Hematopoietic multipotent progenitor cell treated with erythropoietin and hydrocortisone succinate and interleukin-3 and kit ligand, for 17 days (in vitro differentiated cells): ENCODE results near the gene GAA.

ENCODE experiments used
- DNase-seq: peaks from one replicate; pipeline ENCODE4 v3.0.0-alpha.2; 2015; ENCODE audit warnings: low spot score

The GAA gene

GRCh38 chr17:80104321-80104955, 3.1 kb downstream of the GAA start:
- DNase-seq: no peak

DNA sequence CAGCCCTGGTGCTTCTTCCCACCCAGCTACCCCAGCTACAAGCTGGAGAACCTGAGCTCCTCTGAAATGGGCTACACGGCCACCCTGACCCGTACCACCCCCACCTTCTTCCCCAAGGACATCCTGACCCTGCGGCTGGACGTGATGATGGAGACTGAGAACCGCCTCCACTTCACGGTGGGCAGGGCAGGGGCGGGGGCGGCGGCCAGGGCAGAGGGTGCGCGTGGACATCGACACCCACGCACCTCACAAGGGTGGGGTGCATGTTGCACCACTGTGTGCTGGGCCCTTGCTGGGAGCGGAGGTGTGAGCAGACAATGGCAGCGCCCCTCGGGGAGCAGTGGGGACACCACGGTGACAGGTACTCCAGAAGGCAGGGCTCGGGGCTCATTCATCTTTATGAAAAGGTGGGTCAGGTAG, 3.6 kb downstream of the GAA start:
- no peak for DNase-seq

DNA sequence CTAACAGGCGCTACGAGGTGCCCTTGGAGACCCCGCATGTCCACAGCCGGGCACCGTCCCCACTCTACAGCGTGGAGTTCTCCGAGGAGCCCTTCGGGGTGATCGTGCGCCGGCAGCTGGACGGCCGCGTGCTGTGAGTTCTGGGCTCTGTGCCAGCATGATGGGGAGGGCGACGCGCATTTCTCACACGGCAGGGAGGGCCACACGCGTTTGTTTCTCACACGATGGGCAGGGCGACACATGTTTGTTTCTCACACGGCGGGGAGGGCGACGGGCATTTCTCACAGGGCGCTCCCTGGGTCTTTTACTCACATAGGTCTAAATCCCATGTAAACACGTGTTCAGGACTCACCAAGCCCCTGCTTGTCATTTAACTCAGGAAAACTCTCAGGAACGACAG, 4.4 kb downstream of the GAA start:
- DNase-seq: no peak

GRCh38 chr17:80106176-80106575, 4.8 kb downstream of the GAA start:
- no peak for DNase-seq

DNA sequence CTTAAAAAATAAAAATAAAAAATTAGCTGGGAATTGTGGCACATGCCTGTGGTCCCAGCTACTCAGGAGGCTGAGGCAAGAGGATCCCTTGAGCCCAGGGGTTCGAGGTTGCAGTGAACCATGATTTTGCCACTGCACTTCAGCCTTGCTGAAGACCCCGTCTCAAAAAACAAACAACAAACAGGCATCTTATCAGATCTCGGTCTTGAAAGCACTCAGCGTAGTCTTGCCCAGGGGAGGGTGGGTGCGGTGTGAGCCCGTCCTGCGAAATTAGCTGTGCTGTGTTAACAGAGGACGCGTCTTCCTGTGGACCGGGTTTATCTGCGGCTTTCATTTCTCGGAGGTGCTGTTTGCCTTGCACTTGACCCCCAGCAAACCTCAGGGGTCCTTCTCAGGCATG, 5.4 kb downstream of the GAA start:
- DNase-seq: no peak

- DNase-seq: no peak
These were observed 6.0 kb downstream of the GAA start for GRCh38 chr17:80107231-80108021.

DNA sequence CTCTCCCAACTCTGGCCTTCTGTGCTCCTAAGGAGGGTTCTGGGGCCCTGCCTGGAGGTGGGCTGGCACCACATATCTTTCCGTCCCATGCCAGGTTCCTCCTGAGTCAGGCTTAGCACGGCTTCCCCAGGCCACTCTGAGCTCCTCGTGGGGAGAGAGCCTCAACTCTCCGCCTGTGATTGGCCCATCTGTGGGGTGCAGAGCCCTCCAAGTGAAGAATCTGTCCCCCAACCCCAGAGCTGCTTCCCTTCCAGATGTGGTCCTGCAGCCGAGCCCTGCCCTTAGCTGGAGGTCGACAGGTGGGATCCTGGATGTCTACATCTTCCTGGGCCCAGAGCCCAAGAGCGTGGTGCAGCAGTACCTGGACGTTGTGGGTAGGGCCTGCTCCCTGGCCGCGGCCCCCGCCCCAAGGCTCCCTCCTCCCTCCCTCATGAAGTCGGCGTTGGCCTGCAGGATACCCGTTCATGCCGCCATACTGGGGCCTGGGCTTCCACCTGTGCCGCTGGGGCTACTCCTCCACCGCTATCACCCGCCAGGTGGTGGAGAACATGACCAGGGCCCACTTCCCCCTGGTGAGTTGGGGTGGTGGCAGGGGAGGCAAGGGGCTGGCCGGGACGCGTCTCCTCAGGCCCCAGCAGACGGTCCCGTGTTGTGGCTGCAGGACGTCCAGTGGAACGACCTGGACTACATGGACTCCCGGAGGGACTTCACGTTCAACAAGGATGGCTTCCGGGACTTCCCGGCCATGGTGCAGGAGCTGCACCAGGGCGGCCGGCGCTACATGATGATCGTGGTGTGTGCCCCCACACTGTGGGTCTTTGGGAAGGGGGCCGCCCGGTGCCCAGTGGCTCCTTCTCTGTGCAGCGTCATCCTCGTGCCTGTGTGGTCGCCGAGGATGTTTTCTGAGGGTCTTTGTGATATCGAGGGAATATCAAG, 6.9 kb downstream of the GAA start:
- no peak for DNase-seq

DNA sequence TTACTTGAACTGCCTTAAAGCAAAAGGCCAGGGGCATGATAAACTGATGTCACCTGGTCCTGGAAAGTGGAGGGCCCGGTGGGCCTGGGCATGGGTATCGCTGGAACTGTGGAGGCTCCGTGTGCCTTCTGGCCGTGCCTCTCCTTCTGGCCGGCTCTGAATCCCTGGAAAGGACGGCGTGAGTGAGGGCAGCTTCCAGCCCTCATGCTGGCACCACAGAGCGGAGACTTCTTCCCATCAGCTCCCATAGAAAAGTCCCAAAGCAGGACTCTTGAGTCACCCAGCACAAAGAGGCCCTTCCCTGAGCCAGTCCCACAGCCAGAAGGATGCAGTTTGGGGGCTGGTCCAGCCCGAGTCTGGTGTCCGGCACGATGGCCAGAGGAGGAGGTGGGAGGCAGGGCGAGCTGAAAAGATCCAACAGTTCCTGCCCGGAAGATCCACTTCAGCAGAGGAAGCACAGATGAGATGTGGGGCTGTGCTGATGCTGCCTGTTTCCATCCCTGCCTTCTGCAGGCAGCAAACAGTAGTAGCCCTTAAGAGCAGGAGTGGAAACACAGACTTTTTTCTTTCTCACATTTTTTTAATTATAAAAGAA, 7.8 kb downstream of the GAA start:
- no peak for DNase-seq

- DNase-seq: no peak
These were observed 8.5 kb downstream of the GAA start for GRCh38 chr17:80109713-80110446.

DNA sequence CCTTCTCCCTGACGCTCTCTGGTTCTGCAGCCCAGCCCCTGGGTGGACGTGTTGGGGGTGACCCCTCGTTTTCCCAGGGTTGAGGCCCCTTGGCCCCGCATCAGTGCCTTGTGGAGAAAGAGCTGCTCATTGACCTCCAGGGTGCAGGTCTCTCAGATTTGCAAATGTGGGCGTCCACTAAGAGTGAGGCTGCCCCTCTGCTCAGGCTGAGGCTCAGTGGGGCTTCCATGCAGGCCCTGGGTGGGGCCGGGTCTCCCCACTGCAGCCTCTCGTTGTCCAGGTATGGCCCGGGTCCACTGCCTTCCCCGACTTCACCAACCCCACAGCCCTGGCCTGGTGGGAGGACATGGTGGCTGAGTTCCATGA, 9.0 kb downstream of the GAA start:
- no peak for DNase-seq

GRCh38 chr17:80110927-80111701, 9.7 kb downstream of the GAA start:
- no peak for DNase-seq

DNA sequence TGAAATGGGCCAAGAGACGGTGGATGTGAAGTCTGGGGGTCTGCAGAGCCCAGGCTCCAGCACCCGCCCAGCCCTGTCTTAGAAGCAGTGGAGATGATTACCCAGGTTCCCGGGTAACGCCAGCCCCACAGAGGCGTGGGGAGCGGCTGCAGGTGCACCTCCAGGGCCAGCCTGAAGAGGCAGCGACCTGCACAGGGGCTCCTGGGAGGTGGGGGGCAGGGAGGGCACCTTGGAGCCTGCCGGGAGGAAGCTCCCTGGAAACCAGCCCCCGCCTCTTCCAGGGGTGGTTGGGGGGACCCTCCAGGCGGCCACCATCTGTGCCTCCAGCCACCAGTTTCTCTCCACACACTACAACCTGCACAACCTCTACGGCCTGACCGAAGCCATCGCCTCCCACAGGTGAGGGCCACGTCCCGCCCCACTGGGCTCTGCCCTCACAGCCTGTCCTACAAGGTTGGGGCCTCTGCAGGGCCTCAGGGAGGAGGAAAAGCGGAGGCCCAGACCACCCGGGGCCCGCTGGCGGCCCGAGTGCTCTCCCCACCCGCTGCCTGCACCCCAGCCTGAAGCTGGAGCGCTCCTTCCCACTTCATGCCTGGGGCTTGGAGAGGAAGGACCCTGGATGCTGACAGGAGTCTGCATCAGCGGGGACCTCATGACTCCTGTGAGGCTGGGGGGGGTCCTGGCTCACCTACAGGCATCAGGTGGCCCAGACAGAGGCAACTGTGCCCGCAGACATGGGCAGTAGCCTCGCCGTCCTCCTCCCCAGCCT, 10.5 kb downstream of the GAA start:
- no peak for DNase-seq

- no peak for DNase-seq
These were observed 11.2 kb downstream of the GAA start for GRCh38 chr17:80112471-80113032.

DNA sequence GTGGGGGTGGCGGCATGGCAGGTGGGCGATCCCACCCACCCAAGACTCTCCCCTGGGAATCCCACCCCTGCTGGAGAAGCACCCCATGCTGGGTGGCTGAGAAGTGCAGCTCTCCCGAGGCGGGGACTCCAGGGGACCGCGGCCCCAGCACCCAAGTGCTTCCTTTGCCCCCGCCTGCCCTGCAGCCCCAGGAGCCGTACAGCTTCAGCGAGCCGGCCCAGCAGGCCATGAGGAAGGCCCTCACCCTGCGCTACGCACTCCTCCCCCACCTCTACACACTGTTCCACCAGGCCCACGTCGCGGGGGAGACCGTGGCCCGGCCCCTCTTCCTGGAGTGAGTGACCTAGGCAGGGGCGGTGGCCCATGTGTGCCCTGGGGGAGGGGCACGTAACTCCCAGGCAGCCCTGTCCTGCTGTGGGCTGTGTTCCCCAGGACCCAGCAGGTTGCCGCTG, 11.7 kb downstream of the GAA start:
- no peak for DNase-seq

DNA sequence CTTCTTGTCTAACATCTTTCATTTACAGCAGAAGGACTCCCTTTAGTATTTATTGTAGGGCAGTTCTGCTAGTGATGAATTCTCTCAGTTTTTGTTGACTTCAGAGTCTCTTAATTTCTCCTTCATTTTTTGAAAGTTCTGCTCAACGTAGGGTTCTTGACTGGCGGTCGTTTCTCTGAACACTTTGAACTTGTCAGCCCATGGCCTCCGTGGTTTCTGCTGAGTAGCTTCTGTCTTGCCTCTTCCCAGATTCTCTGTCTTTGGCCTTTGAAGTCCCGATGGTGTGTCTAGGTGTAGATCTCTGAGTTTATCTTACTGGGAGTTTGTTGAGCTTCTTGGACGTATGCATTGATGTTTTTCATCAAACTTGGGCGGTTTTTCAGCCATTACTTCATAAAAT, 13.4 kb downstream of the GAA start:
- no peak for DNase-seq

DNA sequence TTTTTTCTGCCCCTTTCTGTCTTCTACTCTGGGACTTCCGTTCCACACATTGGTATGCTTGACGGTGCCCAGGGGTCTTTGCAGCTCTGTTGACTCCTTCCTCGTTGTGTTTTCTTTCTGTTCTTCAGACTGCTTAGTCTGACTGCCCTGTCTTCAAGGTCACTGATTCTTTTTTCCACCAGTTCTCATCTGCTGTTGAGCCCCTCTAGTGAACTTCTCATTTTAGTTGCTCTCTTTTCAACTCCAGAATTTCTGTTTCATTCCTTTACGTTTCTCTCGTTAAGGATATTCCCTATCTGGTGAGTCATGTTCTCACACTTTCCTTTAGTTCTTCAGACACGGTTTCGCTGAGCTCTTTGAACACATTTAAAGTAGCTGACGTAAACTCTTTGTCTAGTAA, 13.8 kb downstream of the GAA start:
- no peak for DNase-seq

GRCh38 chr17:80116276-80116920, 15.0 kb downstream of the GAA start:
- DNase-seq: no peak

- no peak for DNase-seq
These were observed 15.6 kb downstream of the GAA start for GRCh38 chr17:80116921-80117380.
